Fibroblast of skin of right biceps (primary cell): Measurements from ENCODE around the gene SFI1.

Experiments used
- DNase-seq: peaks from one replicate; pipeline ENCODE4 v3.0.0-alpha.2; 2013

Gene SFI1

GRCh38 chr22:31621507-31622124 is 125.3 kb downstream of the SFI1 start:
- DNase-seq = no peak

- DNase-seq = no peak
Observed at GRCh38 chr22:31622980-31623379, 126.6 kb downstream of the SFI1 start.

- DNase-seq = no peak
Observed at GRCh38 chr22:31623592-31624304, 127.4 kb downstream of the SFI1 start.

- DNase-seq = no peak
Observed at GRCh38 chr22:31625257-31625640, 128.9 kb downstream of the SFI1 start.

GRCh38 chr22:31625661-31626426 is 129.5 kb downstream of the SFI1 start:
- peak; percentile 52 for DNase-seq

GRCh38 chr22:31626427-31627150 is 130.3 kb downstream of the SFI1 start:
- DNase-seq = no peak

- no peak for DNase-seq
Observed at GRCh38 chr22:31627223-31627731, 130.9 kb downstream of the SFI1 start.

GRCh38 chr22:31628362-31628761 is 132.0 kb downstream of the SFI1 start:
- DNase-seq = no peak

- no peak for DNase-seq
Observed at GRCh38 chr22:31628969-31629708, 132.8 kb downstream of the SFI1 start.

- no peak for DNase-seq
Observed at GRCh38 chr22:31629741-31630184, 133.4 kb downstream of the SFI1 start.

GRCh38 chr22:31630331-31631329 is 134.3 kb downstream of the SFI1 start:
- DNase-seq = peak; percentile 85

- no peak for DNase-seq
Observed at GRCh38 chr22:31631436-31631835, 135.1 kb downstream of the SFI1 start.

GRCh38 chr22:31635638-31636306 is 139.4 kb downstream of the SFI1 start:
- DNase-seq = no peak

GRCh38 chr22:31637447-31637890 is 141.1 kb downstream of the SFI1 start:
- DNase-seq = no peak

GRCh38 chr22:31637891-31638618 is 141.7 kb downstream of the SFI1 start:
- DNase-seq = peak; percentile 14

- no peak for DNase-seq
Observed at GRCh38 chr22:31639436-31640039, 143.2 kb downstream of the SFI1 start.

GRCh38 chr22:31646186-31647019 is 150.1 kb downstream of the SFI1 start:
- peak; percentile 93 for DNase-seq

- DNase-seq = no peak
Observed at GRCh38 chr22:31647066-31647465, 150.7 kb downstream of the SFI1 start.
